IMR-90 (cell line): Measurements from ENCODE around the gene SLCO6A1. TPM values are rescaled to one million over a fixed set of nuclear protein-coding genes. Genes with fewer than 3 reads are reported as not detected.

Experiments used
- ATAC-seq: fragments of 200-7000 bp; cut with Tn5 transposase; 2 replicates; pipeline ENCODE4 v1.9.1; 2020; ENCODE audit warnings: low read depth, mild to moderate bottlenecking, moderate library complexity
- BruUV-seq: library from RNA; stranded (reverse); fragments of 400-500 nt; replicated peaks from 2 replicates; lab custom pipeline; 2021; lab: Mats Ljungman, UMichigan
- CTCF ChIA-PET: fragments of 300-600 bp; formaldehyde crosslinking; extraction: SDS; loops from one replicate; lab custom pipeline; 2021; ENCODE audit warnings: antibody characterized with exemption; lab: Yijun Ruan, JAX
- POLR2A ChIA-PET: fragments of 300-600 bp; sonication (Branson Sonifier 250); formaldehyde crosslinking; loops from one replicate; lab custom pipeline; 2022; ENCODE audit warnings: antibody characterized with exemption; ENCODE audit not compliant: unreplicated experiment; lab: Charles Lee
- DNase-seq: peaks from one replicate; pipeline ENCODE4 v3.0.0; 2013
- H2AFZ ChIP-seq: replicated peaks from 2 replicates; pipeline ENCODE3; 2013; ENCODE audit warnings: low read length, mild to moderate bottlenecking; ENCODE audit not compliant: poor library complexity
- H2AK5ac ChIP-seq: 2 replicates; pipeline ENCODE4 v1.6.1; 2013; ENCODE audit warnings: low read depth, low read length, inconsistent platforms
- H2AK9ac ChIP-seq: replicated peaks from 2 replicates; pipeline ENCODE3; 2013; ENCODE audit warnings: mild to moderate bottlenecking, low read depth, low read length, moderate library complexity; ENCODE audit not compliant: poor library complexity
- H2BK120ac ChIP-seq: 2 replicates; pipeline ENCODE4 v1.6.1; 2013; ENCODE audit warnings: low read depth, low read length, inconsistent platforms
- H2BK15ac ChIP-seq: 3 replicates; pipeline ENCODE4 v1.6.1; 2013; ENCODE audit warnings: low read depth, low read length, inconsistent platforms
- H2BK20ac ChIP-seq: 2 replicates; pipeline ENCODE4 v1.6.1; 2013; ENCODE audit warnings: low read depth, mild to moderate bottlenecking, inconsistent platforms, low read length, moderate library complexity
- H2BK5ac ChIP-seq: 2 replicates; pipeline ENCODE4 v1.6.1; 2013; ENCODE audit warnings: mild to moderate bottlenecking, low read depth, low read length, inconsistent platforms; ENCODE audit not compliant: poor library complexity, severe bottlenecking
- H3K14ac ChIP-seq: replicated peaks from 2 replicates; pipeline ENCODE4 v1.6.1; 2013; ENCODE audit warnings: low read depth, low read length, inconsistent platforms
- H3K18ac ChIP-seq: 2 replicates; pipeline ENCODE4 v1.6.1; 2013; ENCODE audit warnings: low read depth, low read length, control low read depth
- H3K23ac ChIP-seq: 2 replicates; pipeline ENCODE4 v1.6.1; 2013; ENCODE audit warnings: low read depth, low read length, inconsistent platforms
- H3K27ac ChIP-seq: 2 replicates; pipeline ENCODE4 v1.5.1; 2013; ENCODE audit warnings: mild to moderate bottlenecking, control low read depth, low read length; ENCODE audit not compliant: insufficient read depth
- H3K27me3 ChIP-seq: 2 replicates; pipeline ENCODE4 v1.6.1; 2013; ENCODE audit warnings: low read length; ENCODE audit not compliant: control insufficient read depth, insufficient read depth
- H3K36me3 ChIP-seq: 2 replicates; pipeline ENCODE4 v1.6.1; 2013; ENCODE audit warnings: low read length, mixed read lengths; ENCODE audit not compliant: control insufficient read depth, insufficient read depth
- H3K4ac ChIP-seq: 2 replicates; pipeline ENCODE4 v1.6.1; 2013; ENCODE audit warnings: low read depth, low read length, inconsistent platforms
- H3K4me1 ChIP-seq: 2 replicates; pipeline ENCODE4 v1.6.1; 2013; ENCODE audit warnings: low read length, mixed read lengths; ENCODE audit not compliant: control insufficient read depth, insufficient read depth
- H3K4me2 ChIP-seq: 2 replicates; pipeline ENCODE4 v1.6.1; 2013; ENCODE audit warnings: low read depth, mild to moderate bottlenecking, control low read depth, low read length, moderate library complexity
- H3K4me3 ChIP-seq: 2 replicates; pipeline ENCODE4 v1.5.1; 2013; ENCODE audit warnings: low read depth, mild to moderate bottlenecking, control low read depth, low read length, moderate library complexity; ENCODE audit not compliant: insufficient read depth
- H3K56ac ChIP-seq: 2 replicates; pipeline ENCODE4 v1.6.1; 2013; ENCODE audit warnings: low read length, inconsistent platforms; ENCODE audit not compliant: insufficient read depth; ENCODE audit errors: extremely low read depth
- H3K79me1 ChIP-seq, 2 experiments: 2 replicates each; pipeline ENCODE4 v1.6.1; 2013; ENCODE audit warnings: low read length in 2 of 2, inconsistent platforms in 1 of 2, low read depth in 1 of 2
- H3K9ac ChIP-seq: 2 replicates; pipeline ENCODE4 v1.6.1; 2013; ENCODE audit warnings: low read depth, low read length, control low read depth
- H3K9me1 ChIP-seq: 2 replicates; pipeline ENCODE4 v1.6.1; 2013; ENCODE audit warnings: low read length, inconsistent platforms; ENCODE audit not compliant: insufficient read depth
- H3K9me3 ChIP-seq: 2 replicates; pipeline ENCODE4 v1.6.1; 2013; ENCODE audit warnings: low read length; ENCODE audit not compliant: control insufficient read depth, insufficient read depth
- H4K20me1 ChIP-seq: 2 replicates; pipeline ENCODE4 v1.6.1; 2013; ENCODE audit warnings: low read length, inconsistent platforms; ENCODE audit not compliant: insufficient read depth
- H4K5ac ChIP-seq: 2 replicates; pipeline ENCODE4 v1.6.1; 2013; ENCODE audit warnings: mild to moderate bottlenecking, low read depth, low read length, control low read depth
- H4K8ac ChIP-seq, 2 experiments: 2 replicates each; pipeline ENCODE4 v1.6.1; 2013; ENCODE audit warnings: low read depth in 2 of 2, low read length in 2 of 2, control low read depth in 1 of 2, inconsistent platforms in 1 of 2
- H4K91ac ChIP-seq: 2 replicates; pipeline ENCODE4 v1.6.1; 2013; ENCODE audit warnings: low read depth, low read length, inconsistent platforms; ENCODE audit not compliant: insufficient read depth
- CEBPB ChIP-seq: IDR thresholded peaks from 2 replicates; pipeline ENCODE4 v1.6.1; 2012; ENCODE audit warnings: low read depth, low read length, improper control_type of control experiment
- NFE2L2 ChIP-seq: fragments of 150-350 bp; IDR thresholded peaks from 2 replicates; pipeline ENCODE4 v1.6.1; 2016; ENCODE audit warnings: low read depth, mild to moderate bottlenecking, low read length
- WGBS, 2 experiments: methylation state at CpG; one replicate each; pipeline versions ENCODE4 v1.1.5 to v1.1.7; 2013; ENCODE audit warnings: missing lambda C conversion rate in 2 of 2; ENCODE audit not compliant: insufficient read length in 1 of 2; ENCODE audit errors: extremely low coverage in 2 of 2; 5-methylcytosine and 5-hydroxymethylcytosine counted together
- dilution Hi-C: fragments of 300-500 bp; cut with HindIII; formaldehyde crosslinking; loops from one replicate; pipeline ENCODE4 v1.14.3; 2018; ENCODE audit warnings: low sequenced_read_pairs; ENCODE audit not compliant: unreplicated experiment
- in situ Hi-C: fragments of 300-500 bp; cut with MboI; formaldehyde crosslinking; loops from 3 replicates; pipeline ENCODE4 v1.14.3; 2019; ENCODE audit warnings: low sequenced_read_pairs, inconsistent platforms, mixed read lengths
- intact Hi-C: fragments of 100-400 bp; cut with micrococcal nuclease; formaldehyde crosslinking; loops from 2 replicates; pipeline ENCODE4 v1.10.0; 2022
- polyA plus RNA-seq, 3 experiments: library from polyadenylated mRNA; depleted of rRNA; stranded (reverse); fragments of >200 nt; gene quantifications; 2 replicates each; pipeline ENCODE4 v1.2.3, GENCODE V29; 2012; ENCODE audit warnings: low replicate concordance in 1 of 3
- total RNA-seq: library from RNA; depleted of rRNA; stranded (reverse); fragments of >200 nt; gene quantifications from 2 replicates; pipeline ENCODE4 v1.2.3, GENCODE V29; 2012

The SLCO6A1 gene
- total and polyA plus RNA-seq, 2 of the 4 experiments (the other 2 are of a cell fraction) = not detected

DNA sequence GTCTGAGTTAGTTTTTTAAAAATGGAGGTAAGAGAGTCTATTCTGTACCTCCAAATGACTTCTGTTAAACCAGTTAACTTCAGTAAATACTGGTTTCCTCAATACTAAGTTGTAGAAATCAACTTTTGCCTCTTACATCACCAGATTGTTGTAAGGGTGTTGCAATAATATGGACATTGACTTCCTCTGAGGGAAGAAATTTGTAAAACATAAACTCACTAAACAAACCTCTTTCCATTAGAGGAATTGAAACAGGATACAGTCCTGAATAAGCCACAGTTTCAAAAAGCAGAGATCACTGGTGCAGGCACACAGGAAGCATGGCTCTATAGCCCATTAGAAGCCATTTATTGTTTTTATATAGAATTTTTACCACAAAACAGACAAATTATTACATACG lies 32.7 kb upstream of the SLCO6A1 start:
- H3K79me1 ChIP-seq = no peaks in the 10 kb centered on the region
- H3K23ac ChIP-seq = no peak overlapping the region
- H3K18ac ChIP-seq = no peak overlapping the region
- POLR2A ChIA-PET = no interaction called here
- no peak overlapping the region for H3K56ac ChIP-seq
- H3K9ac ChIP-seq = no peak overlapping the region
- H3K4me1 ChIP-seq = no peaks in the 10 kb centered on the region
- no peak overlapping the region for H4K91ac ChIP-seq
- no peak overlapping the region for H3K14ac ChIP-seq
- CTCF ChIA-PET = no interaction called here
- no peaks in the 10 kb centered on the region for H3K27me3 ChIP-seq
- no peak for ATAC-seq
- no peak for TF ChIP-seq NFE2L2
- TF ChIP-seq CEBPB = peak; percentile 37; the same call in 1 of the 2 replicates
- no peak overlapping the region for H3K4ac ChIP-seq
- no peak overlapping the region for H2AK9ac ChIP-seq
- H2BK15ac ChIP-seq = no peak overlapping the region
- no peaks in the 10 kb centered on the region for H3K9me3 ChIP-seq
- in situ Hi-C loops (no loop called here), intact Hi-C loops (loop anchor here (10.0 kb wide), 1 partner anchor 943 kb away; no protein-coding TSS in a partner anchor), dilution Hi-C loops (no loop called here)
- H4K20me1 ChIP-seq = no peaks in the 10 kb centered on the region
- no TSS peak for BruUV-seq
- H2BK20ac ChIP-seq = no peak overlapping the region
- H2AFZ ChIP-seq = no peak overlapping the region
- no peak overlapping the region for H3K4me3 ChIP-seq
- no peak overlapping the region for H3K4me2 ChIP-seq
- no peak for DNase-seq
- H4K8ac ChIP-seq = no peak overlapping the region
- H3K9me1 ChIP-seq = no peaks in the 10 kb centered on the region
- H4K5ac ChIP-seq = no peak overlapping the region
- H3K36me3 ChIP-seq = no peaks in the 10 kb centered on the region
- no peak overlapping the region for H2AK5ac ChIP-seq
- H3K27ac ChIP-seq = no peak overlapping the region
- WGBS, 2 experiments = no CpG with 5 or more reads among the region's 1 CpG
- H2BK120ac ChIP-seq = no peak overlapping the region
- no peak overlapping the region for H2BK5ac ChIP-seq
